ENCODE results near the gene NTRK3.

DNA sequence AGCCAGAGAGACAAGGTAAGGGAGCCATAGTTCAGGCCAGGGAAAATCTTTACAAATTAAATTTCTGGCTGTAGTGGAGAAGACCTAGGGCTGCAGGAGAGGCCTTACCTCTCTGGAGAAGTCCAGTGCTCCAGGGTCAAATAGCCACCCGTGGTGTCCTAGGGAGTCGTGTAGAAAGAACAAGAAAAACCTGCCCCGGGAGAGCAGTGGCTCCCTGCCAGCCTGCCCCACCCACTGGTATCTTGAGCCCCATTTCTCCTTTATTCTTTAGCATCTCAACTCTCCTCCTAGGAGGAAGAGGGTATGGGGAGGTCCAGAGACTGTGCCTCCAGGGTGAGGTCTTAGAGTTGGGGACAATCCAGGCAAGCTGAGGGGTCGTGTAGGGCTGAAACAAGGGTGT is 32.1 kb upstream of the NTRK3 start:
- TF ChIP-seq POLR2AphosphoS5 (IDR thresholded peaks at IDR 0.05; ENCODE audit: low read depth, low read length), result no peak
- TF ChIP-seq, protein P1, sequence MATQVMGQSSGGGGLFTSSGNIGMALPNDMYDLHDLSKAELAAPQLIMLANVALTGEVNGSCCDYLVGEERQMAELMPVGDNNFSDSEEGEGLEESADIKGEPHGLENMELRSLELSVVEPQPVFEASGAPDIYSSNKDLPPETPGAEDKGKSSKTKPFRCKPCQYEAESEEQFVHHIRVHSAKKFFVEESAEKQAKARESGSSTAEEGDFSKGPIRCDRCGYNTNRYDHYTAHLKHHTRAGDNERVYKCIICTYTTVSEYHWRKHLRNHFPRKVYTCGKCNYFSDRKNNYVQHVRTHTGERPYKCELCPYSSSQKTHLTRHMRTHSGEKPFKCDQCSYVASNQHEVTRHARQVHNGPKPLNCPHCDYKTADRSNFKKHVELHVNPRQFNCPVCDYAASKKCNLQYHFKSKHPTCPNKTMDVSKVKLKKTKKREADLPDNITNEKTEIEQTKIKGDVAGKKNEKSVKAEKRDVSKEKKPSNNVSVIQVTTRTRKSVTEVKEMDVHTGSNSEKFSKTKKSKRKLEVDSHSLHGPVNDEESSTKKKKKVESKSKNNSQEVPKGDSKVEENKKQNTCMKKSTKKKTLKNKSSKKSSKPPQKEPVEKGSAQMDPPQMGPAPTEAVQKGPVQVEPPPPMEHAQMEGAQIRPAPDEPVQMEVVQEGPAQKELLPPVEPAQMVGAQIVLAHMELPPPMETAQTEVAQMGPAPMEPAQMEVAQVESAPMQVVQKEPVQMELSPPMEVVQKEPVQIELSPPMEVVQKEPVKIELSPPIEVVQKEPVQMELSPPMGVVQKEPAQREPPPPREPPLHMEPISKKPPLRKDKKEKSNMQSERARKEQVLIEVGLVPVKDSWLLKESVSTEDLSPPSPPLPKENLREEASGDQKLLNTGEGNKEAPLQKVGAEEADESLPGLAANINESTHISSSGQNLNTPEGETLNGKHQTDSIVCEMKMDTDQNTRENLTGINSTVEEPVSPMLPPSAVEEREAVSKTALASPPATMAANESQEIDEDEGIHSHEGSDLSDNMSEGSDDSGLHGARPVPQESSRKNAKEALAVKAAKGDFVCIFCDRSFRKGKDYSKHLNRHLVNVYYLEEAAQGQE (IDR thresholded peaks at IDR 0.05; ENCODE audit: insufficient read depth in 1 of 2, low read depth in 2 of 2, low read length in 2 of 2), result no peak

Data from PFSK-1 (cell line).